KOPT-K1 (cell line): ENCODE measurements around the gene RALA.
A peak's percentile ranks its signal among the peaks of the same experiment; 100 is the strongest.

Experiments used
- H3K27ac ChIP-seq: fragments of 200-600 bp; sonication (generic); 2 replicates; pipeline ENCODE4 v1.5.1; 2016; ENCODE audit warnings: antibody characterized with exemption, mild to moderate bottlenecking, low read depth, low read length; ENCODE audit not compliant: poor library complexity, severe bottlenecking
- H3K36me3 ChIP-seq: fragments of 200-600 bp; sonication (generic); 2 replicates; pipeline ENCODE4 v1.5.1; 2017; ENCODE audit warnings: antibody characterized with exemption, mild to moderate bottlenecking, low read length, moderate library complexity; ENCODE audit not compliant: insufficient read depth
- H3K9me3 ChIP-seq: fragments of 200-600 bp; sonication (generic); 2 replicates; pipeline ENCODE4 v1.5.1; 2017; ENCODE audit warnings: antibody characterized with exemption, low read length, mild to moderate bottlenecking; ENCODE audit not compliant: insufficient read depth, poor library complexity, severe bottlenecking

Gene RALA

GRCh38 chr7:39606352-39606751 lies 17.0 kb upstream of the RALA start:
- Histone ChIP-seq H3K9me3 (no peaks in the 10 kb centered on the region), H3K36me3 (no peaks in the 10 kb centered on the region), H3K27ac (no peak overlapping the region)

GRCh38 chr7:39606941-39607340 lies 16.4 kb upstream of the RALA start:
- no peaks in the 10 kb centered on the region for H3K9me3 ChIP-seq
- H3K36me3 ChIP-seq = no peaks in the 10 kb centered on the region
- no peak overlapping the region for H3K27ac ChIP-seq

GRCh38 chr7:39607865-39608264 lies 15.5 kb upstream of the RALA start:
- H3K9me3 ChIP-seq = no peaks in the 10 kb centered on the region
- no peaks in the 10 kb centered on the region for H3K36me3 ChIP-seq
- H3K27ac ChIP-seq = no peak overlapping the region

GRCh38 chr7:39608278-39608677 lies 15.1 kb upstream of the RALA start:
- no peak overlapping the region for H3K27ac ChIP-seq
- no peaks in the 10 kb centered on the region for H3K9me3 ChIP-seq
- H3K36me3 ChIP-seq = no peaks in the 10 kb centered on the region

GRCh38 chr7:39609113-39609934 lies 14.0 kb upstream of the RALA start:
- Histone ChIP-seq H3K27ac (no peak overlapping the region), H3K9me3 (no peaks in the 10 kb centered on the region), H3K36me3 (no peaks in the 10 kb centered on the region)

- Histone ChIP-seq H3K27ac (no peak overlapping the region), H3K9me3 (no peaks in the 10 kb centered on the region), H3K36me3 (no peaks in the 10 kb centered on the region)
These were observed 13.5 kb upstream of the RALA start for GRCh38 chr7:39609935-39610263.

GRCh38 chr7:39613577-39613976 lies 9.8 kb upstream of the RALA start:
- Histone ChIP-seq H3K27ac (no peak overlapping the region), H3K9me3 (no peaks in the 10 kb centered on the region), H3K36me3 (no peaks in the 10 kb centered on the region)

GRCh38 chr7:39614299-39614698 lies 9.1 kb upstream of the RALA start:
- Histone ChIP-seq H3K9me3 (no peaks in the 10 kb centered on the region), H3K36me3 (no peaks in the 10 kb centered on the region), H3K27ac (no peak overlapping the region)

GRCh38 chr7:39615350-39615975 lies 7.9 kb upstream of the RALA start:
- Histone ChIP-seq H3K27ac (no peak overlapping the region), H3K36me3 (no peaks in the 10 kb centered on the region), H3K9me3 (no peaks in the 10 kb centered on the region)

GRCh38 chr7:39616138-39616537 lies 7.2 kb upstream of the RALA start:
- H3K27ac ChIP-seq = no peak overlapping the region
- no peaks in the 10 kb centered on the region for H3K9me3 ChIP-seq
- H3K36me3 ChIP-seq = no peaks in the 10 kb centered on the region

GRCh38 chr7:39617005-39617404 lies 6.4 kb upstream of the RALA start:
- no peaks in the 10 kb centered on the region for H3K36me3 ChIP-seq
- no peak overlapping the region for H3K27ac ChIP-seq
- H3K9me3 ChIP-seq = no peaks in the 10 kb centered on the region

- H3K36me3 ChIP-seq = no peaks in the 10 kb centered on the region
- H3K27ac ChIP-seq = no peak overlapping the region
- H3K9me3 ChIP-seq = no peaks in the 10 kb centered on the region
These were observed 4.5 kb upstream of the RALA start for GRCh38 chr7:39618868-39619267.

GRCh38 chr7:39620486-39620885 lies 2.9 kb upstream of the RALA start:
- Histone ChIP-seq H3K36me3 (no peaks in the 10 kb centered on the region), H3K9me3 (no peaks in the 10 kb centered on the region), H3K27ac (no peak overlapping the region)

- H3K9me3 ChIP-seq = no peaks in the 10 kb centered on the region
- no peak overlapping the region for H3K27ac ChIP-seq
These were observed 2.1 kb upstream of the RALA start for GRCh38 chr7:39621261-39621660.

GRCh38 chr7:39621784-39622411 lies 1.5 kb upstream of the RALA start:
- H3K9me3 ChIP-seq = no peaks in the 10 kb centered on the region
- no peaks in the 10 kb centered on the region for H3K36me3 ChIP-seq
- no peak overlapping the region for H3K27ac ChIP-seq

More at GRCh38 chr7:39621261-39621660, 2.1 kb upstream of the RALA start:
- H3K36me3 ChIP-seq = no peaks in the 10 kb centered on the region

GRCh38 chr7:39622609-39623008 lies 763 bp upstream of the RALA start:
- Histone ChIP-seq H3K27ac (peak overlapping the region; percentile 88), H3K9me3 (no peaks in the 10 kb centered on the region)

More at GRCh38 chr7:39622609-39623008, 763 bp upstream of the RALA start:
- H3K36me3 ChIP-seq = no peaks in the 10 kb centered on the region
